ENCODE measurements around the gene SLC22A2.

The SLC22A2 gene

DNA sequence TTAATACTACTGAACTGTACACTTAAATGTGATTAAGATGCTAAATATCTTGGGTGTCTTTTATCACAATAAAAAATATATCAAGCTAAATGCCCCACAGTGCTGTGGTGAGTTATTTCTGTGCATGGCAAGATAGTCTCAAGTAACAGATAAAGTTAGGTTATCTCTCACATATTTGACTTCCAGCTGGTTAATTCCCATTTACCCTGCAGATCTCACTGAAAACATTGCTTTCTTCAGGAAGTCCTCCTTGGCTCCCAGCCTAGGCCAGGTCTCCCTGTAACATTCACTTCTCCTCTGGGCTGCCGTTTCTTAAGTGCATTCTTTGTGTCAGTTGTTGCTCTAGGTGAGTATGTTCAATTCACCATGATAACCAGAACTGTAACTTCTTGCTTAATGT is 77.9 kb downstream of the SLC22A2 start:
- TF ChIP-seq CTCF (IDR thresholded peaks at IDR 0.05; ENCODE audit: borderline replicate concordance, control extremely low read depth, extremely low read depth, insufficient read depth, missing control alignments) = no peak
- in situ Hi-C loops (cut with MboI; ENCODE audit: low sequenced_read_pairs, unreplicated experiment) = no loop called here
- no peak for DNase-seq (ENCODE audit: low spot score)

DNA sequence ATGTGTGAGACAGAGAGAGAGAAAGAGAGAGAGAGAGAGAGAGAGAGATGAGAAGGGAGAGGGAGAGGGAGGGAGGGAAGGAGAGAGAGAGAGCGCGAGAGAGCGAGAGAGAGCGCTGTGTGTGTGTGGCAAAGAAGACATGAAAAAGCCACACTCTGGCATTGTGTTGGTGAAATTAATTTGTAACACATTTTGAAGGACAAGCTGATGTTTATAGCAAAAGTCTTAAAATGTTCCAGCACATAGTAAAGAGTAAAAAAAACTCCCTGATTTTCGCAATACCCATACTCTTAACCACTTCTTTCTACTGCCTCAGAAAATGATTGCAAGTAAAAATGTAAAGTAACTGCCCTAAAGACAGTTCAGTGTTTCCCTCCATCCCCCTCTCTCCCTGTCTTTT is 80.3 kb downstream of the SLC22A2 start:
- DNase-seq (ENCODE audit: low spot score) = no peak
- in situ Hi-C loops (cut with MboI; ENCODE audit: low sequenced_read_pairs, unreplicated experiment) = no loop called here
- no peak for TF ChIP-seq CTCF (IDR thresholded peaks at IDR 0.05; ENCODE audit: borderline replicate concordance, control extremely low read depth, extremely low read depth, insufficient read depth, missing control alignments)

- in situ Hi-C loops (cut with MboI; ENCODE audit: low sequenced_read_pairs, unreplicated experiment) = no loop called here
- no peak for DNase-seq (ENCODE audit: low spot score)
- TF ChIP-seq CTCF (IDR thresholded peaks at IDR 0.05; ENCODE audit: borderline replicate concordance, control extremely low read depth, extremely low read depth, insufficient read depth, missing control alignments) = no peak
These were observed 81.4 kb downstream of the SLC22A2 start for GRCh38 chr6:160177220-160177619.

GRCh38 chr6:160174681-160175080 is 83.9 kb downstream of the SLC22A2 start:
- TF ChIP-seq CTCF (IDR thresholded peaks at IDR 0.05; ENCODE audit: borderline replicate concordance, control extremely low read depth, extremely low read depth, insufficient read depth, missing control alignments) = no peak
- in situ Hi-C loops (cut with MboI; ENCODE audit: low sequenced_read_pairs, unreplicated experiment) = no loop called here
- DNase-seq (ENCODE audit: low spot score) = no peak

DNA sequence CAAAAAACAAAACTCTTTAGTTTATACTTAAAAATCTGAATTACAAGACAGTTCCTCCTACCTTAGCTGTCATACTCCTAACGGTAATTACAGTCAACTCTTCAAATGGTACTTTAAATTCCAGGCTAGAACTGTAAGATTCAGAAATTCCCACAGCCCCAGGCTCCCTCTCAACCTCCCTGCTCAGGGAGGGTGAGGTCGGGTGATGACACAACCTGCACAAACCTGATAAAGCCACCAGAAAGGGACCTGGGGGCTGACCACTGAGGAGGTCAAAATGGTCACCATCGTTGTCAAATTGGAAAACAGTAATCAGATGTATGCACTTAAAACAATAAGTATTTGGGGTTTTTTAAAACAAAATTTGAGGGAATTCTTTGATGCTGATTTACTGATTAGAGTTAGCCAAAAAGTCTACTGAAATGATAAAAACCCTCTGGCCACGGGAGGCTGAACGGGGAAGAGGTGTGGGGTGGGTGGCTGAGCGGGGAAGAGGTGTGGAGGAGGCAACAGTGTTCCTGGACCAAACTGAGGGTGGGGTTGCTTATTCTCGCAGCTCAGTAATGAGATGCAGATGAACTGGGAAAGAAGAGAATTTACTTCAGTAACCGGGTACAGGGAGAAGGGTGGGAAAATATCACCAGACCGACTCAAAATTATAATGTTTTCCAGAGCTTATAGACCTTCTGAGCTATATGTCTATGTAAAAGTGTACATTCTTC is 84.7 kb downstream of the SLC22A2 start:
- in situ Hi-C loops (cut with MboI; ENCODE audit: low sequenced_read_pairs, unreplicated experiment) = no loop called here
- no peak for DNase-seq (ENCODE audit: low spot score)
- no peak for TF ChIP-seq CTCF (IDR thresholded peaks at IDR 0.05; ENCODE audit: borderline replicate concordance, control extremely low read depth, extremely low read depth, insufficient read depth, missing control alignments)

DNA sequence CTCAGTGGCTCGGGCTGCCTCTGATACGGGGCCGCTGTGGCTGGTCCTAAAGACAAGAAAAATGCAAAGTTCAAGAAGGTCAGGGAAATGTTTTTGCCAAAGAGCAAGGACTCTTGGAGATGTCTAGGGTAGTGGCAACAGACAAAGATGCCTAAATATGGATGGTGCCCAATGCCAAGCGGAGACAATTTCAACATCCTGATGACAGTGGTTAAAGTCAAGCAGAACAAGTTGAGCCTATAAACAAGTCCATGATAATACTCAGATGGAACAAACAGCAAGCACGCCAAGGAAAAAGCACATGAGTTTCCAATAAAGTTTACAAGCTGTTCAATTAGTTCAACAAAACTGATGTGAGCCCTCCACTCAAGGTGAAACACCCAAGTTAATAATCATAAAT is 85.9 kb downstream of the SLC22A2 start:
- in situ Hi-C loops (cut with MboI; ENCODE audit: low sequenced_read_pairs, unreplicated experiment) = no loop called here
- no peak for TF ChIP-seq CTCF (IDR thresholded peaks at IDR 0.05; ENCODE audit: borderline replicate concordance, control extremely low read depth, extremely low read depth, insufficient read depth, missing control alignments)
- DNase-seq (ENCODE audit: low spot score) = no peak
